Measurements from ENCODE around the gene EPB41L2. TPM values are rescaled to one million over a fixed set of nuclear protein-coding genes. Genes with fewer than 3 reads are reported as not detected.

The EPB41L2 gene
- polyA plus RNA-seq, 4 donors: 132 to 169 (median 152) TPM

DNA sequence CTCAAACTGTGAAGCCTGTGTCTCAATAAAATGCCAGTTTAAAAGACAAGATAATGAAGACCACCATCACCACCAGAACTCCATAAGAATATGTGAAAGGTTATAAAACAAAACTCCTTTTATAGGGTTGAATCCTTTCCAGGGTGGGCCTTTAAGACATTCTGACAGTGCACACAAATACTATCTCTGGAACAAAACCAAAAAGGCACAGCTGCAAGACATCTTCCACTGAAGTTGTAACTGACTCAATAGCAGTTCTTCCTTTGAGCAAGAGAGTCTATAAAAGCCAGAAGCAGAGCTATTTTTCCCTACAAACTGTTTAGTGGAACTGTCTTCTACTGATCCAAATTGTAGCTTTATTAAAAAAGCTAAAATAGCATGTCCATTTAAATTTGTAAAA is 81.6 kb downstream of the EPB41L2 start:
- DNase-seq (ENCODE audit: low read depth in 4 of 4, low spot score in 2 of 4): peak in 2 of 4 donors; percentile 56 to 81

DNA sequence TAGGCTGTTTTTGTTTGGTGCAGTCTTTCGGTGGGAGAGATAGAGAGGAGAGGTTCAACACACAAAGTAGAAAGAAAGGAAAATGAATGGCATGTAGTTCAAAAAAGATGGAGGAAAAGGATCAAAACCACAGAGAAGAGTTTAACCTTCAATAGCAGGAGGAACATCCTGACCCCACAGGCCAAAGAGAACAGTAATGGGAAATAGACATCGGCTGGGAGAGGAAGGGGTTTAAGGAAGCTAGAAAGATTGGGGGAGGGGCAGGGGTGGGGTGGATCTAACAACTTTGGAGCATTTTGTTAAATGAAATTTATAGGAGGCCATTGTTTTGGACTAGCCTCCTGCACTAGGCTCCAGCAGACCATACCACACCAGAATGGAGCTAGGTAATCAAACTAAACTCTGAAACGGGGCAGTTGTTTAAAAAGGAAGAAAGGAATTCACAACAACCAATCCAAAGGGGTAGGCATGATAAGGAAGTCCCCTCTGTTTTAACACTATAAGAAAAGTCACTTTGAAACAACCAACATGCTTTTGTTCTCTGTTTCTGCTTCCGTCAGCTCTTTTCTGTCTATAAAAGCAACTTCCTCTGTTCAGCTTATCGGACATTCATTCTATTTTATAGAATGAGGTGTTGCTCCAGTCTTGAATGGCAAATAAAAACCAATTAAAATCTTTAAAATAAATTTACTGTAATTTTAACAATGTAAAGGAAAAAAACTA is 82.6 kb downstream of the EPB41L2 start:
- DNase-seq (ENCODE audit: low read depth in 4 of 4, low spot score in 2 of 4): no peak

DNA sequence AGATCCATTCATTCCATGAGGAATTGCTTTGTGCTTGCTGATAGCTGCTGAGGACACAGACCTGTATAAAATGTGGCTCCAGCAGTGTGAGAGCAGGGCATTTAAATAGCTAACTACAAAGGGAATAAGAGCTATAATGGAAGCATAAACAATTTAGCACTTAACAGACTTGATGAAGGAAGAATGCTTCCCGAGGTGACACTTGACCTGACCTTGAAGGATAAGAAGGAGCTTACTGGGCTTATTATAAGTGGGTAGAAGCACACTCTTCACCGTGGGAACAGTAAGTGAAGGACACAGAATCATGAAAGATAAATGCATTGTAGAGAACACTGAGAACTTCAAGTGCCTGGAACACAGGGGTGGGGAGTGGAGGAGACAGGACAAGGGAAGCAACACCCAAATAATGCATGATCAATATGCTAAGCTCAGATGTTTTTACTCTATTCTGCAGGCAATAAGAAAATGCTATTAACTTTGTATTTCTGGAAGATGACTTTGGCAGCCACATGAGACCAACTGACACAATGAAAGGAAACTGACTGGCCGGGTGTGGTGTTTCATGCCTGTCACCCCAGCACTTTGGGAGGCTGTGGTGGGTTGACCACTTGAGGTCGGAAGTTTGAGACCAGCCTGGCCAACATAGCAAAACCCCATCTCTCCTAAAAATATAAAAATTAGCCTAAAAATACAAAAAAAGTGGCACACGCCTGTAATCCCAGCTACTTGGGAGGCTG is 84.2 kb downstream of the EPB41L2 start:
- no peak for DNase-seq (ENCODE audit: low read depth in 4 of 4, low spot score in 2 of 4)

DNA sequence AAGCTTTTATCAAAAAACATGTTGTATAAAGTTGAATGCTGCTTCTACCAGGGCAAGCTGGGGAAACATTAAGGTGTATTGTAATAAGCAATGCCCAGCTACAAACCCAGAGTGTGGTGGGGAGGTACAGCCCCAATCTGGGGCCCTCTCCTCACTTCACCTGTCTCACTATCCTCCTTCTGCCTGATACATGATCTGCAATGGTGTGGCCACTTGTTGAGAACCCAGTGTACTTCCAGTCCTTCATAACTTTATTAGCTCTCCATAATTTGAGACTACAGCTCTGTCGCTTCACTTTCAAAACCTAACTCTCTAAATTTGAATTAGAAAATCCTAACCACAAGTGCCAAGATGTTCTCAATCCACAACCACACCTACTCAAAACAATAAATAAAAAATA is 84.9 kb downstream of the EPB41L2 start:
- DNase-seq (ENCODE audit: low read depth in 4 of 4, low spot score in 2 of 4): no peak

DNA sequence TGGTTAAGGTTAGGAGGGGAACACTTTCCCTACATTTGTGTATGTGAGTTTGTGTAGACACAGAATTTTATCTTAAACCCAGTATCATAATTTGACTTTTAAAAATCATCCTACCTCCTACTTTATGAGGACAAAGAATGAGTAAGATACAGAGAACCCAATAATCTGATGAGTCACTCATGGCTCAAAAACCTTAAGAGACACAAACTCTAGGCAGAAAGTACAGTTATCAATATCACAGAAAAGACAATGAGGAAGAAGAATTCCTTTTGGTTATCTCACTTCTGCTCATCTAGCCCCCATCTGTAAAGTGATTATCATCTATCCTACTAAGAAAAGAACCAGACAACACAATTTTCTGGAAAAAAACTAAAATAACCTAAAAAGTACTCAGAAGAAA is 87.7 kb downstream of the EPB41L2 start:
- no peak for DNase-seq (ENCODE audit: low read depth in 4 of 4, low spot score in 2 of 4)

DNA sequence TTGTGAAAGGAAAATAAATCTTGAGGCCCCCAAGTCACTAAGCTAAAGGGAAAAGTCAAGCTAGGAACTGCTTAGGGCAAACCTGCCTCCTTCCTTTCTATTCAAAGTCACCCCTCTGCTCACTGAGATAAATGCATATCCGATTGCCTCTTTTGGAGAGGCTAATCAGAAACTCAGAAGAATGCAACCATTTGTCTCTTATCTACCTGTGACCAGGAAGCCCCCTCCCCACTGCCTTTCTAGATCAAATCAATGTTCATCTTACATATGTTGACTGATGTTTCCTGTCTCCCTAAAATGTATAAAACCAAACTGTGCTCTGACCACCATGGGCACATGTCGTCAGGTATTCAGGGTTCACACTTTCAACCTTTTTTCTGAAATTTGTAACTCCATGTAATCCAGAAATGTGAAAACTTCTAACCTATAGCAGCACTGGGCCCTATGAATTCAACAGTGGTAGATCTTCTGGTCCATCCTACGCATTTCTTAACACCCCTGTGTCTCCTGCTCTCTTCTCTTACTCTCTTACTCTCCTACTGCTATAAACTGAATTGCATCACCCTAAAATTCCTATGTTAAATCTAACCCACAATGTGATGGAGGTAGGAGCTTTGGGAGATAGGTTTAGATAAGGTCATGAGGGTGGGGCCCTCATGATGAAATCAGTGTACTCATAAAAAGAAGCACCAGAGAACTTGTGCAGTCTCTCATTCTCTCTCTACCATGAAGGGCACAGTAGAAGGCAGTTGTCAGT is 89.3 kb downstream of the EPB41L2 start:
- no peak for DNase-seq (ENCODE audit: low read depth in 4 of 4, low spot score in 2 of 4)

DNA sequence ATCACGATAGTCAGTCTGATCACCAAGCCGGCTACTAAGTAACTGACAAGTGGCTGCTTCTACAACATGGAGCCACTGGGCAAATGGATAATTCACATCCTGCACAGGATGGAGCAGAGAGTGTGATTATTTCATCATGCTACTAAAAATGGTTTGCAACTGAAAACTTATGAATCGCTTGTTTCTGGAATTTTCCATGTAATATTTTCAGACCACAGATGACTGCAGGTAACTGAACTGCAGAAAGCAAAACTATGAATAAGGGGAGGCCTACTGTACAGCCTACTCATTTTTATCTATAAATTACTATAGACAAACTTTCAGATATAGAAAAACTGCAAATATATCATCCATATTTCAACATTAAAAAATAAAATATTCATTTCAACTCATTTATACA is 91.5 kb downstream of the EPB41L2 start:
- DNase-seq (ENCODE audit: low read depth in 4 of 4, low spot score in 2 of 4): no peak

DNA sequence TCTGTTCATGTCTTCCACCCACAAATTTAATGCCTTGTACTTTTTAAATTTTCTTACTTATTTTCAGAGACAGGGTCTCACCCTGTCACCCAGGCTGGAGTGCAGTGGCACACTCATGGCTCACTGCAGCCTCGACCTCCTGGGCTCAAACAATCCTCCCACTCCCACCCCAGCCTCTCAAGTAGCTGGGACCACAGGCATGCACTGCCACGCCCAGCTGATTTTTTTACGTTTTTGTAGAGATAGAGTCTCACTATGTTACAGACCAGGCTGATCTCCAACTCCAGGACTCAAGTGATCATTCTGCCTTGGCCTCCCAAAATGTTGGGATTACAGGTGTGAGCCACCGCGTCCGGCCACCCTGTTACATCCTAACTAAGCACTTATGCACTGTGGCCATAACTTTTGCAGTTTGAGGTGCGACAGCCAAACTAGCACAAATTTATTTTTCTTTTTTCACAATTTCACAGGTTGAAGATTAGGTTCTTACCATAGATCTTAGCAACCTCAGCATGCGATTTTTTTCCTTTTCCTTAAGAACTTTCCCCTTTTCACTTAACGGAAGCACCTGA is 92.1 kb downstream of the EPB41L2 start:
- no peak for DNase-seq (ENCODE audit: low read depth in 4 of 4, low spot score in 2 of 4)

DNA sequence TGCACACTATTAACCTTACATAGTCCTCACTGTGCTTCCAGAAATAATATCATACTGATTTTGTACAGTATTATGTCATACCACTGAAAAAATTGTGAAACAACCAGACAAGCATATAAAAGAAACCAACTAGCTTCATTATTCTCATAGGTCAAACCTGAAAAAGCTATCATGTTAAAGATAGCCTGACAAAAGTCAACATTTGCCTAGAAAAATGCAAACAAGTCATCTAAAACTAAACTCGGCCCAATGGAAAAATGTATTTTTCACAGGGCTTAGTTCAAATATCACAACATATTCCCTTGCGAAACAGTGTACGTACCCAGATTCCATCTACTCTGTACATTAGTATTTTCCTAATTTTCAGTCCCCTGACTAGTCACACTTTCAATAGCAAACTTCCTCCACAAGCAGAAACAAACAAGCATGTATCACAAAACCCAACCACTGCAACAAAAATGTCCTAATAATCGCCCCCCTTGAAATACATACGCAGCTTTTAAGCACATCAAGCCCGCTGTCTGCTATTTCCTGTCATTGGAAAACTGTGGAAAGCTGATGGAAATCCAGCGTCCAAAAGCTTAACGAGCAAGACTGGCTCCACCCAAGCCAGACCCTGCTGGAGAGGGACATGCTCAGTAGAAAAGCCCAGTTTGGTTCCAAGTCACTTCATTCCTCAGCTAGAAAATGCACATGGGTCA is 93.1 kb downstream of the EPB41L2 start:
- DNase-seq (ENCODE audit: low read depth in 4 of 4, low spot score in 2 of 4): no peak

DNA sequence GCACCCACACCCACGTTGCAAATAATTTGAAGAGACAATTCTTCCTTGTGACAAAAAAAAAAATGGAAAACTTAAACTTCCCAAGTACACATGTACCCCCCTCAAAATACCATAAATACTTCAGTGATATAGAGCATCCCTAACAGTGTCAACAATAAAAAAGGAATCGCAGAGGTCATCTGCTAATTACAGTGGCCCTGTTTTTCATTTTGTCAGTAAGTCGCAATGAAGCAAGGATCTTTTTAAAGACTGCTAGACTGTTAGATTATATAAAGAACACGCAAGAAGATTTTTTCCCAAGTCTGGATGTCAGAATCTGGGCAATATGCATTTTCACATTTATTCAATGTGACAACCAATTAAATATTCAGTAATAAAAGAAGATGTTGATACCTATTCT is 93.9 kb downstream of the EPB41L2 start:
- DNase-seq (ENCODE audit: low read depth in 4 of 4, low spot score in 2 of 4): no peak

DNA sequence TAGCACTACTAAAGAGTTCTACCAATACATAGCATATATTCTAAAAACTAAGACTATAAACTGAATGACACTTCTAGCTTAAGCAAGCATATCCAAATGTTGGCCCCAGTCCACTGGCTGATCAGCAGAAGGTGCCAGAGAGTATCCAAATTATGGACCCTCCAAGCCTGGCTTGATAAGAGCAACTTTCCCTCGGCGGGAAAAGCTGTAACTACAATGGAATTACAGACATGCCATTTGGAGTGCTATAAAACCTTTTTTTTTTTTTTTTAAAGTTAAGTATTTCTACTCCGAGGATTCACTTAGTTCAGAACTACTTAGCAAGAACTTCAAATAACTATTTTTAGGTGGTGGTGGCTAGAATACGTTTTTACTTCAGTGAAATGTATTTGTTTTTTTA is 94.6 kb downstream of the EPB41L2 start:
- no peak for DNase-seq (ENCODE audit: low read depth in 4 of 4, low spot score in 2 of 4)

DNA sequence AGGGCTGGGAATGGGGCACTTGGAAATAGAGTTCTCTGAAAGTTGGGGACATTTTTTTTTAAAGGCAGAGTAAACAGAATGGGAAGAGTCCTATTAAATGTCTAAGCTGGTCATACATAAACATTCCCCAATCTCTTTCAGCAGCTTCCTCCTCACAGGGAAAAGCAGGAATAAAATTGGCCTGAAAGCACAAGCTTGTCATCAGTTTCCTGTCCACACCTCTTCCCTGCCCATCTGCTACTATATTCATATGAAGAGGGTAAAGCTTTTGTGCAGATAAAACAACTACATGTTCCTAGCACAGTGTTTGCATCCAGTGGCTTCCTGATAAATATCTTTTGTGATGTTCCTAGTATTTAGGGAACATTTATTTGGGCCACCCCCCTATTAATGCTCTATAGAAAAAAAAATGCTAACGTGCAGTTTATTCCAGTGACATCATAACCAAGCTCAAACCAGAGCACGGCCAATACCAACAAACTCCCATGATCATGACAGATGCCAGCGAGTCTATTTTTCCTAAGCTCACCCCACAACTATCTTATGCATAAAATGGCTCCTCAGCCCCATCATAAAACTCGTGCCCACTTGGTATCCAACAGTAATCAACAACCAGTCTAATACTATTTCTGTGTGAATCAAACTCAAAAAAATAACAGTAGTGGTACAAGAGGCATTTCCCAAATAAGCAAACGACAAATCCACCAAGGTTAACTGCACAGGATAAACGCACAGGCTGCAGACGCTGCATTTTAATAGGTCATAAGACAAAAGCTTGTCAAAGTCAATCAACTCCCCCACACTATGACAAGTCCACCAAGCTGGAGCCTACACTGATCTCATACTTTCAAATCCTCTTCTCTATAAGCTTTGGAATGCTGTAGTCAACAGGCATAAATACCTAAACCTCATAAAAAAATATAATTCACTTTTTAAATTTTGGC is 95.3 kb downstream of the EPB41L2 start:
- no peak for DNase-seq (ENCODE audit: low read depth in 4 of 4, low spot score in 2 of 4)

DNA sequence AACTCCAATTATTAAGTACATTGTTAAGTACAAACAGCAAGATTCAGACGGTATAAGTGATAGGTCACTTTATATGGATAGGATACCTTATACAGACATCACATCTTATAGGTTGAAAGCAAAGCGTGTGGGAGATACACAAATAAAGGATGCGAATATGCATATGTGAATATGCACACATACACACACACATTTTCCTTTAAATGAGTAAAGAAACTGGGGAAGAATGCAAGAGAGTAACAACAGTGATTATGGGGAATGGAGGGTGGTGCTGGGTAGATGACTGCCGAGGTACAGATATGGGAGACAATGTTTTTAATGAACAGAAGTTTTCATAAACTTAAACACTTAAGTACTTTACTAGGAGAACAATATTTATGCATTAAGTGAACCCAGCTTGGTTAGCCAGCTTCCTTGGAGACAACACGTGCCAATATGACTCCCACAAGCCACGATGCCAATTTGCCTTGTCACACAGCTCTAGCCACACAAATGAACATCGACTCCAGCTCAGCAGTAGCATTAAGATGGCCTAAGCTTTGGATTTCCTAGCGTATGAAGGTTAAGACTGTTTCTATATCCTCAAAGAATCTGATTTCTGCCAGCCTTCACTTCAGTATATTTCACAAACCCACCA is 96.6 kb downstream of the EPB41L2 start:
- no peak for DNase-seq (ENCODE audit: low read depth in 4 of 4, low spot score in 2 of 4)

DNA sequence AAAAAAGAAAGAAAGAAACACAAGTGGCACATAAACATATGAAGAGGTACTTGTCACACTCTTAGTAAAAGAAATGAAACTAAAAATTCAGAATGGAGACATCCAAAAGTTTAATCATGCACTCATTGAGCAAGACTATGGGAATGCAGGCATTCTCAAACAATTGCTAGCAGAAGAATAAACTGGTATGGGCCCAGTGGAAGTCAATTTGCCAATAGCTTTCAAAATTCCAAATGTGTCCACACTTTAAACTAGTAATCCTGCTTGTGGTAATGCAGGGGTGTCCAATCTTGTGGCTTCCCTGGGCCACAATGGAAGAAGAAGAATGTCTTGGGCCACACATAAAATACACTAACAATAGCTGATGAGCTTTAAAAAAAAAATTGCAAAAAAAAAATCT is 97.4 kb downstream of the EPB41L2 start:
- no peak for DNase-seq (ENCODE audit: low read depth in 4 of 4, low spot score in 2 of 4)

DNA sequence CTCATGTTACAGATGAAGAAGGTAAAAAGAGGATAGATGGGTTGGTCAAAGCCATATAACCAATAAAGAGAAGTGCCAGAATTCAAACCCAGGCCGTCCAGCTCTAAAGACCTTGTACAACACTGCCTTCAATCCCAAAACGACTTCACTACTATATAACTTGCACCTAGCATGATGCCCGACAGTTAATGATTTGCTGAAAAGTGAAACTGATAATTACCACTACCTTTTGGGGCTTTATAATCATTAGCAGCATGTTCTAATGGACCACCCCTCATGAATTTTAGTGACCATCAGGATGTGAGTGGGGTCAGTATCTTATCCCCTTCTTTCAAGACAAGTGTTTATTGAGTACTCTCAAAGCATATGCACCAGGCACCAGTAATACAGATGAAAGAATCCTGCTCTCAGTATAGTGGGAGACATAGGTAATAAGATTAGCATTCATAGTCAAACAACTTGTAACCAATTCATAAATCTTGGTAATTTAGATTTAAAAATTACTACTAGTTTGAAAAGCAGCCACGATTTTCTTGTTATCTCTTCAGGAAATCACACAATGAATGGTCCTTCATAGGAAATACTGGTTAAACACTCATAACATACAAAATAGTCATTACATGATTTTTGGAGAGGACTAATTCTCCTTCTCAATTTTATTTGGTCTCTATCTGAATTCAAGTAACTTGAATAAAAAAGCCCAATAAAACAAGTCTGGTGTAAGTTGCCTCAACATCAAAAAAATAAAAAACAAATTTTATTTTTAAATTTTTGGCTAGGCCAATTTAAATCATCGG is 98.0 kb downstream of the EPB41L2 start:
- no peak for DNase-seq (ENCODE audit: low read depth in 4 of 4, low spot score in 2 of 4)

DNA sequence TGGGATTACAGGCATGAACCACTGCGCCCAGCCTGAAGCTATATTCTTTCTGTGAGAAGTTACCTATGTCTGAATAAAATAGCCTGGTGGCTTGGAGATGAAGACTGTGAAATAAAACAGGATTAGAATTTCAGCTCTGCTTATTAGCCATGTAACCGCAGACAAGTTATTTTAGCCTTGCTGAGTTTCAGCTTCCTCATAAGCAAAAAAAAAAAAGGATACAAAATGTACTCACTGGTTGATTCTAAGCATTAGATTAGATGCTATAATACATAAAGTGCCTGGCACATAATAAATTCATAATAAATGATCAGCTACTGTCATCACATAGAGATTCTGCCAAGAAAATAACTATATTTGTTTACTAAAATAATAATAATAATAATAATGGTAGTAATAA is 98.8 kb downstream of the EPB41L2 start:
- DNase-seq (ENCODE audit: low read depth in 4 of 4, low spot score in 2 of 4): no peak

DNA sequence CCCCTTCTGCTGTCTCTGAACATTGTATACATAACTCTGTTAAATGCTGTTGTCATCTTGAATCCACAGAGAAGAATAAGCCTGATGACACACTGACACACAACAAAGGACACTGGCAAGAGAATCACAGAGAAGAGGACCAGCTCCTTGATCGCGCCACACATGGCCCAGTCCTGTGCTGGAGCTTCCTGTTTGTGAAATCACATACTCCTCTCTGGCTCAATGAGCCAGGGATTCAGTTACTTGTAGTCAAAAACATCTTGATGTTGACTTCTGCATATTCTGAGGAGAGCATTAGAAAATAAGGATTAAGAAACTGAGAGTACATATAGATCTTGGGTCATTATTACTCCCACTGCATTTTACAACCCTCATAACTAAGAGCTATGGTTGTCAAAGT is 100.1 kb downstream of the EPB41L2 start:
- no peak for DNase-seq (ENCODE audit: low read depth in 4 of 4, low spot score in 2 of 4)

DNA sequence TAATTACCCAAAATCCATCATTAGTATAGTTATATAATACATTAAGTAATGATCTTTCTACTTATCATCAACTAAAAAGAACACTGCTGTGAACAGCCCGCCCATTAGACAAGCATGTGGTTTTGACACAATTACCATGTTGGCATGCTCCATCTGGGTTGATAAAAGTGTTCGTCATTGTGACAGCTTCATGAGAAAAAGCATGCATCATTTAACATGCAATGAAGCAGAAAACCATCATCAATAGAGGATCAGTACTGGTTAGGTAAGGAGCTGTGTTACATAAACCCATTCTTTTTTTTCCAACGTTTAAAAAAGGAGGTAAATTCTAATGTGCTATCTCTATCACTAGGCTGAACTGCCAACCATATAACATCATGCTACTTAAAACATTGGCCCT is 101.9 kb downstream of the EPB41L2 start:
- DNase-seq (ENCODE audit: low read depth in 4 of 4, low spot score in 2 of 4): no peak
